ENCODE data around the gene EEF2K. TPM values are rescaled to one million over a fixed set of nuclear protein-coding genes. Genes with fewer than 3 reads are reported as not detected.
A peak's percentile ranks its signal among the peaks of the same experiment; 100 is the strongest.

The EEF2K gene
- total RNA-seq, 4 donors from 2014 or later, result 22.2 to 223 (median 50.1) TPM

GRCh38 chr16:22239131-22239805 lies 33.2 kb downstream of the EEF2K start:
- in situ Hi-C loops (cut with MboI; ENCODE audit: low pct_ligation_motif_present in 1 of 4, low pct_unique_long_range_greater_than_20kb in 1 of 4, low sequenced_read_pairs in 3 of 4), result no loop called here
- intact Hi-C loops (cut with DNase I; ENCODE audit: low total_unique reads), result no loop called here
- no peak for DNase-seq
- TF ChIP-seq POLR2A (IDR thresholded peaks at IDR 0.05) (no peak), CTCF (IDR thresholded peaks at IDR 0.05) (no peak), EP300 (IDR thresholded peaks at IDR 0.05; ENCODE audit: low read depth) (no peak), POLR2AphosphoS5 (IDR thresholded peaks at IDR 0.05) (no peak)
- Histone ChIP-seq H3K9me3 (no peaks in the 10 kb centered on the region), H3K27ac (peak overlapping the region; percentile 67 to 83 (median 72)), H3K4me1 (peaks cover 4 to 61% (median 24%) of the 10 kb centered on the region in 4 donors), H3K36me3 (no peaks in the 10 kb centered on the region), H3K27me3 (no peaks in the 10 kb centered on the region), H3K4me3 (no peak overlapping the region)
- 59 to 83% methylated on average over 6 to 14 of the region's 14 CpGs for WGBS, 2 donors (ENCODE audit: low coverage in 1 of 2)

- DNase-seq, result no peak
- intact Hi-C loops (cut with DNase I; ENCODE audit: low total_unique reads) (loop anchor here (5.0 kb wide), 1 partner anchor 33 kb away; the partner anchor contains the start of gene EEF2K), in situ Hi-C loops (cut with MboI; ENCODE audit: low pct_ligation_motif_present in 1 of 4, low pct_unique_long_range_greater_than_20kb in 1 of 4, low sequenced_read_pairs in 3 of 4) (no loop called here)
- Histone ChIP-seq H3K27me3 (no peaks in the 10 kb centered on the region), H3K27ac (peak overlapping the region; percentile 67 to 83 (median 72)), H3K4me3 (no peak overlapping the region), H3K9me3 (no peaks in the 10 kb centered on the region), H3K4me1 (peaks cover 4 to 55% (median 22%) of the 10 kb centered on the region in 4 donors), H3K36me3 (peaks cover 0 to 6% (median 0%) of the 10 kb centered on the region in 4 donors)
- no peak for TF ChIP-seq POLR2A (IDR thresholded peaks at IDR 0.05)
- TF ChIP-seq POLR2AphosphoS5 (IDR thresholded peaks at IDR 0.05), result peak in 1 of 3 donors; percentile 68
- no peak for TF ChIP-seq CTCF (IDR thresholded peaks at IDR 0.05)
- no peak for TF ChIP-seq EP300 (IDR thresholded peaks at IDR 0.05; ENCODE audit: low read depth)
- 36 to 54% methylated on average over 3 of the region's 3 CpGs for WGBS, 2 donors (ENCODE audit: low coverage in 1 of 2)
These were observed 34.1 kb downstream of the EEF2K start for GRCh38 chr16:22240023-22240710.

- no peak for DNase-seq
- TF ChIP-seq POLR2AphosphoS5 (IDR thresholded peaks at IDR 0.05) (no peak), POLR2A (IDR thresholded peaks at IDR 0.05) (no peak), EP300 (IDR thresholded peaks at IDR 0.05; ENCODE audit: low read depth) (no peak), CTCF (IDR thresholded peaks at IDR 0.05) (no peak)
- H3K36me3 ChIP-seq, result peaks cover 0 to 51% (median 15%) of the 10 kb centered on the region in 4 donors
- 82% methylated on average over 6 of the region's 6 CpGs; no CpG with 5 or more reads in 1 of the 2 donors for WGBS, 2 donors (ENCODE audit: low coverage in 1 of 2)
- H3K4me1 ChIP-seq, result no peaks in the 10 kb centered on the region
- no peak overlapping the region for H3K27ac ChIP-seq
- H3K9me3 ChIP-seq, result peaks cover 0 to 6% of the 10 kb centered on the region in 2 donors
- H3K4me3 ChIP-seq, result no peak overlapping the region
- H3K27me3 ChIP-seq, result no peaks in the 10 kb centered on the region
- intact Hi-C loops (cut with DNase I; ENCODE audit: low total_unique reads), result no loop called here
- in situ Hi-C loops (cut with MboI; ENCODE audit: low pct_ligation_motif_present in 1 of 4, low pct_unique_long_range_greater_than_20kb in 1 of 4, low sequenced_read_pairs in 3 of 4), result no loop called here
These were observed 44.4 kb downstream of the EEF2K start for GRCh38 chr16:22250522-22250921.

GRCh38 chr16:22252317-22252716 lies 46.2 kb downstream of the EEF2K start:
- H3K27me3 ChIP-seq, result no peaks in the 10 kb centered on the region
- 76 to 100% methylated on average over 3 to 5 of the region's 5 CpGs for WGBS, 2 donors (ENCODE audit: low coverage in 1 of 2)
- H3K36me3 ChIP-seq, result peaks cover 0 to 69% (median 23%) of the 10 kb centered on the region in 4 donors
- no peak for TF ChIP-seq CTCF (IDR thresholded peaks at IDR 0.05)
- H3K27ac ChIP-seq, result no peak overlapping the region
- no peak overlapping the region for H3K4me3 ChIP-seq
- no peak for DNase-seq
- H3K4me1 ChIP-seq, result no peaks in the 10 kb centered on the region
- in situ Hi-C loops (cut with MboI; ENCODE audit: low pct_ligation_motif_present in 1 of 4, low pct_unique_long_range_greater_than_20kb in 1 of 4, low sequenced_read_pairs in 3 of 4) (no loop called here), intact Hi-C loops (cut with DNase I; ENCODE audit: low total_unique reads) (no loop called here)
- H3K9me3 ChIP-seq, result peaks cover 0 to 6% of the 10 kb centered on the region in 2 donors
